Cortex of kidney (tissue), 1 donor: ENCODE measurements around the gene SIDT1.

ENCODE experiments used
- DNase-seq: peaks from one replicate; lab custom pipeline; 2025; lab: John Stamatoyannopoulos, UW

SIDT1 gene

DNA sequence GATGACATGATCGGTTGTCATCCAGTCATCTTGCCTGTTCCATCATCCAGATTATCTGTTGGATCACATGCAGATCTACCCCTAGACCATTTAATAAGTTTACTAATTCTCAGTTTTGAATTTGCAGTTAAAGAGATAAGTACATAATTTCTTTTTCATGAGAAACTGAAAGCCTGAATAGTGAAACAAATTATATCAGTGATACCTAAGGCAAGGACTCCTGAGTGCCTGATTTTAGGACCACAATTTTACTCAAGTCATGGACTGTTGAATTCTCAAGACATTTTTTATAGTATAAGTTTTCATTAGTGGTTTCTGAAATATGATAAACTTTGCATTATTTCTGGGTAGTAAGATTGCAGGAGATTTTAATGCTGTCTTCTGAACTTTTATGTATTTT lies 13.2 kb downstream of the SIDT1 start:
- no peak for DNase-seq

DNA sequence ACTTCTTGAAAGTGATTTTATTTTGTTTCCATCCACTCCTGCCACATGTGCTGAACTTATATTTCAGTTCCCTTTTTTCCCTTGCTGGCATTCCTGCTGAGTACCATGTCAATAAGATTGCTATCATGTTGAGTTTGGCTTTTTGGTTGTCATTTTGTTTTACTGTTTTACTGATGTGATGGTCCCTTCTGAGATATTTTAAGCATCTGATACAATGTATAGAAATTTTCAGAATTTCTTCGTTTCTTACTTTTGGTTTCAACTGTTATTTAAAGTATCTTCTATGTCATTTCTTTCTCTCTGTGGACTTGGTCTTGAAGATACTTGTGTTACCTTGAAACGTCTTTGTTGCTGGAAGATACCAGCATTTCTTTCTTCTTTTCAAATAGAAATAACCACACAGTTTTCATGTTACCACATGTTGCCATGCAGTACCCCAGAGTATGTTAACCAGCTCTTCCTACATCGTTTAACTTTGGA lies 14.1 kb downstream of the SIDT1 start:
- DNase-seq, result no peak

- DNase-seq, result no peak
Observed at GRCh38 chr3:113548501-113548900, 16.1 kb downstream of the SIDT1 start.

- DNase-seq, result no peak
Observed at GRCh38 chr3:113551820-113552219, 19.5 kb downstream of the SIDT1 start.

DNA sequence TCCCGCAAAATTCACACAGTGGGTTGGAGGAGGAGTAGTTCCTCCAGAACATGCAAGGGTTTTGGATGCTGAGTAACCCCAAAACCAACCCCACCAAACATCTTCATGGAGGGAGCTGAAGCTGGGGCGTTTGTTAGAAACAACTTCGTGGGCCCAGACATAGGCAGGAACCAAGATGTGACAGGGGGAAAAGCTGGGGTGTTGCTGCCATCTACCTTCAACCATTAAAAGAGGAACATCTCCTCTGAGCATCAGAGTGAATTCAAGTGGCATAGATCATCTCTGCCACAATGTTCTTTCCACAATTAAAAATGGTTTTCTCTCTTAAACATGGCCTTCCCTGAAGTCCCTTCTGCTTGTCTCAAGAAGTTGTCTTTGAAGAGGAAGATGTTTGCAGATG lies 20.5 kb downstream of the SIDT1 start:
- no peak for DNase-seq

- no peak for DNase-seq
Observed at GRCh38 chr3:113555138-113555537, 22.8 kb downstream of the SIDT1 start.

DNA sequence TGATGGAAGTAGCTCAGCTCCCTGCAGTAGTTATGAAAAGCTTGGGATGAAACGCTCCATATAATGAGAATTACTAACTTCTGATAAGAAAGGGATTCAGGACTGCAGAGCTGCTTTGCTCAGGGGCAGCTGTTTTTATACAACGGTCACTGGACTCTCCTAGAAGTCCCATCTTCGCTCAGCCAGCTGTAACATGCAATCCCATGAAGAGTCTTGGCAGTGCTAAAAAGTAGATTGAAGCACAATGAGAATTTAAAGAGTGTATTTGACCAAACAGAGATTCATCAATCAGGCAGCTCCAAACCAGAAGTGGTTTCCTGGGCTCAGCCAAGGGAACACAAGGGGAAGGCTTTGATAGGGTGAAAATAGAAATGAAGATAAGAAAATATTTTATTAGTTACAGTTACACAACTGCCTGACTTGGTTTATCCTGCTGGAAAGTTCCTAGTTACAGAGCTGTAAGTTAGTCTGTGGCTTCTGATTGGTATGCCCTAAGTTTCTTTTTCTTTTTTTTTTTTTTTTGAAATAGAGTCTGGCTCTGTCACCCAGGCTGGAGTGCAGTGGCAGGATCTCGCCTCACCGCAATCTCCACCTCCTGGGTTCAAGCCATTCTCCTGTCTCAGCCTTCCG lies 24.1 kb downstream of the SIDT1 start:
- no peak for DNase-seq

DNA sequence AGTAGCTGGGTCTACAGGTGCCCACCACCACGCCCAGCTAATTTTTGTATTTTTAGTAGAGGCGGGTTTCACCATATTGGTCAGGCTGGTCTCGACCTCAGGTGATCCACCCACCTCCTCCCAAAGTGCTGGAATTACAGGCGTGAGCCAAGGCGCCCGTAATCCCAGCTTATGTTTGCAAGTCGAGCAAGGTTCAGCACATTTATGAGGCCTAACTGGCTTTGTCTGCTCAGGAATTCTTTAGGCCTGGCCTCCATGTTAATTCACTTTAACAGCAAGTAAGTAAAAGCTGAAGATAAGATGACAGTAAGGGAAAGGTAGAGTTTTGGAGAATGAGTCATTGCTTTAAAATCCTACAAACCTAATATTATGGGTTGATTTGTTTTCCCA lies 24.6 kb downstream of the SIDT1 start:
- no peak for DNase-seq

DNA sequence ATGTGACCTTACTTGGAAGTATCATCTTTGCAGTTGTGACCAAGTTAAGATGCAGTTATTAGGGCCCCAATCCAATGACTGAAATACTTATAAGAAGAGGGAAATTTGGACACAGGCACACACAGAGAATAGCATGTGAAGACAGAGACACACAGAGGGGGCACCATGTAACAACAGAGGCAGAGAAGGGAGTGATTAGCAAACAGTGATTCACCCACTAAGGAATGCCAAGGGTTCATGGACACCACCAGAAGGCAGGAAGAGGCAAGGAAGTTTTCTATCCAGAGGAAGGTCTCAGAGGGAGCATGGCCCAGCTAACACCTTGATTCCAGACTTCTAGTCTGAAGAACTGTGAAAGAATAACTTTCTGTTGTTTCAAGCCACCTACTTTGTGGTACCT lies 25.0 kb downstream of the SIDT1 start:
- DNase-seq, result no peak

DNA sequence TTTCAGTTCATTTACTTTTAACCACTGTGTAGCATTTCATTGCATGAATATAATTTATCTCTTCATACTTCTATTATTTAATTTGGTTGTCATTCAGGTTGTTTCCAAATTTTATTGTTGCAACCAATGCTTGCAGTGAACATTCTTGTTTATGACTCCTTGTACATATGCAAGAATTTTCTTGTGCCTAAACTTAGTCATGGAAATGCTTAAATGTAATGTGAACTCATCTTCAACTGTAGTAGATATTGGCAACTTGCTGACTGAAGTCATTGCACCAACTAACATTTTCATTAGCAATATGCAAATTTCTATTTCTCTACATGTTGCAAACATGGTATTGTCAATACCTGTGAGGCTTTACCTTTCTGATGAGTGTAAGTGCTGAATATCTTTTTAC lies 26.7 kb downstream of the SIDT1 start:
- no peak for DNase-seq

- DNase-seq, result no peak
Observed at GRCh38 chr3:113560271-113560670, 27.9 kb downstream of the SIDT1 start.

DNA sequence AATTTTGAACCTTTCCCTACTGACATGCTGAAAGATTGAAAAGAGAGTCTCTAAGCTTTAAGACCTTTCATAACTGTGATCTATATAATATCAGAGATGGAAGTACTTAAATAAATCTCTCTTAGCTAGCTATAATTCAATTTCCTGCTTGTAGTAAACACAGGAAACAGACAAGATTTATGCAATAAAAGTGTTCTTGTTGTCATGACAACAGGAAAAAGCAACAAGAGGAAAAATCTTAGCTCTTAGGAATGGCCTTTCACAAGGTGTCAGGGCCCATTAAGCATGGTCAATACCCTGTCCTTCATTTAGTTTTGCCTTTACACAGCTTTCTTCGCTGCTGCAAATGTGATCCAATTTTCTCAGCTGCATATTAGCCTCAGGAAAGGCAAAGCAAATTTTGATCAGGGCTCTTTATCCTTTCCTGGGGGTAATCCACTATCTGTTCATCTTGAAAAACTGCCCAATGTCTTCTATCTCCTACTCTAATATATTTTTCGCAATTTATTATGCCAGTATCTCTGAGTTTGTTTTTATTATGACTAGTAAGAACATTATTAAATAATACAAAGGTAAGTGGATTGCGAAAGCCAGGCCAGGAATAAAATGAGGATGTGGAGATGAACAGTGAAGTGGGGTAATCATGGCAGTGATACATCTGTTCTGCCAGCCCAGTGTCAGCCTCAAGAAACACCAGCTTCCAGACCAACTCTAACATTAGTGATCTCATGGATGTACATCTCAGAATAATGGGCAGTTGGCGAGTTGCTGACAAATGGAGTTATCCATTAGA lies 28.7 kb downstream of the SIDT1 start:
- no peak for DNase-seq

DNA sequence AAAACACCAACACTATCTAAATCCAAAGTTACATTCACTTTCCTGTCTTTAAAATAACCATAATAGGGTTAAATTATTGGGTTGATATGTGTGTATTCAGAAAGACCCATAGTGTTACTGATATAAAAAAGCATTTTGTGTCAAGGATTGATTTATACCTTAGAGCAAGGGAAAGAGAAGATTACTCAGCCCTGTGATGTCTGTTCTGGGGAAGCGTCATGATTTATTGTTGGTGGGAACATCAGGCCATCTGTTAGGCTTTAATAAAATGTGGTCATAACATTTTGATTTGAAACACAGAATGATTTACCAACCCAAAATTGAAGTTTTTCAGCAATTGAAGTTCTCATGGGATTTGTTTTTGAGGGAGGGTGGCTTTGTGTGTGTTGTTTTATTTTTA lies 33.2 kb downstream of the SIDT1 start:
- no peak for DNase-seq

GRCh38 chr3:113570158-113570557 lies 37.8 kb downstream of the SIDT1 start:
- DNase-seq, result no peak

GRCh38 chr3:113571360-113571759 lies 39.0 kb downstream of the SIDT1 start:
- DNase-seq, result no peak

- no peak for DNase-seq
Observed at GRCh38 chr3:113573728-113574127, 41.4 kb downstream of the SIDT1 start.

DNA sequence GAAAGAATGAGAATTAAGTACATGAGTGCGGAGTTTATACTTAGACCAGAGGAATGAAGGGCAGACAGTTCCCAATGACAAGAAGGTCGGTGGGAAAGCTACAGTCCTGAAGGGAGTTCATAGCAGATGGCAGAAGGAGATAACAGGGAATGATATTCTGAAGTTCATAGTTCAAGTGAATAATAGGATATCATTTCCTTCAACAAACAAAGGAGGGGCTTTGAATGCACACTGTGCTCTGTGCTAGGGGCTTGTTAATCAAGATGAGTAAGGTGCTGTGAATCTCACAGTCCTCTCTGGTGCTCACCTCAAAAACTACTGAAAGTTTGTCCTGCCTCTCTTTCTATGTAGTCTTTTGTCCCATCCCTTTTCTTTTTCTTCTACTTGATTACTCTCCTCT lies 41.9 kb downstream of the SIDT1 start:
- no peak for DNase-seq

DNA sequence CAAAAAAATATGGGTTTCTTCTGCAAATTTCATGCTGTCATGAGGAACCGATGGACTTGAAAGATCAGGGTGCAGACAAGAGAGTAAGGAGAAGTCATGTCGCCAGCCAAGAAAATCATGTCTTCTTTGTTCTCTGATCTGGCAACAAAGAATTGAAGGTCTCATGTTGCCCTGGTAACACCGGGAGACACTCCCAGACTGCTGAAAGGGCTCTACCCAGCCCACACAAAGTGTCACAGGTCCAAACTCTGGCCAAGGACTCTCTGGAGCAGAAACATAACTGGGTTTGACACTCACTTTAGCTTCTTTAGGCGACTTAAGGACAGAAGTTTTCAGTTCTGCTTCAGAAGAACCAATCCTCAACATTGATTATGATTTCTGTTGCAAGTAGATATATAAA lies 42.9 kb downstream of the SIDT1 start:
- DNase-seq, result no peak

DNA sequence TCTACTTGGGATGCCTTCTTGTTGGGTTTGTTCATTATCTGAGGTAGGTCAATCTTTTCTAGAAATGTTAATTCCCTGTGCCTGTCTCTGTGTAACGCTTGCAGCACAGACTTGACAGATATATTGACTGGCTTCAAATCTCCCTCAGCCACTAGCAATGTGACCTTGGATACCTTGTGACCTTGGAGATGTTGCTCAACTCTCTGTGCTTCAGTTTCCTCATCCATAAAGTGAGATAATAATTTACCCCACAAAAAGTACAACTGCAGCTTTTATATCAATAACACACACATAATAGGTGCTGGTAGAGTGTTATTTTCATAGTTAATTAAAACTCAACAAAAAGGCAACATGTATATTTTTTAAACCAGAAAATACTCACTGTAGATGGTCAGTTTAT lies 52.9 kb downstream of the SIDT1 start:
- DNase-seq, result no peak

DNA sequence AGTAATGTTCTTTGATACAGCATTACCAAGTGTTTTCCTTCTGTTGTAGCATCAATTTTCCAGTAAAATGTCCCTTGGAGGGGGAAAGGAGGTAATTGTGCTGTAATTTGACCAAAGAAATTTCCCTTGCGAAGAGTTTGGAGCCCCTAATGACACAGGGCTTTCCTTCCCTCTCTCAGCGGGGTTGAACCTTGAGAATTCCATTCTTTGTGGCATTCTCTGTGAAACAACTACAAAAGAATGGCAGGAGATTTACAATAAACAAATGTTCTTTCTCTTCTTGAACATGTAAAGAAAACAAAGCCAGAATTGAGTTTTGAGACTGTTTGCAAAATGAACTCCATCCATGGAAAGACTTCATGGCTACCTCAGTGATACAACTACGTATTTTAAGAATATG lies 53.4 kb downstream of the SIDT1 start:
- DNase-seq, result no peak

- no peak for DNase-seq
Observed at GRCh38 chr3:113588806-113589205, 56.5 kb downstream of the SIDT1 start.

DNA sequence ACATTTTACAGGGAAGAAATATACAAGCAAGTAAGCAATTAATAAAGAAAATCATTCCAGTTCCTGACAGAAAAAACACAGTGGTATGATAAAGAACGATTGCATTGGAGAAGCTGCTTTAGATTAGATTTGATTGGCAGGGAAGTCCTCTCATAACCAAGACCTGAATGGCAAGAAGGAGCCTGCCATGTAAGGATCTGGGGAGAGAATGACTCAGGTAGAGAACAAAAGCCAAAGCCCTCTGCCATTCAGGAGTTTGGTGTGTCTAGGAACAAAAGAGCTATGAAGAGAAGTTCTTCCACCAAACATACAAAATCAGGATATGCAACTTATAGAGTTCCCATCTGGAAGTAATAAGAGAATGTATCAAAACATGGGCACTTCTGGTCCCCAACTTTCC lies 57.6 kb downstream of the SIDT1 start:
- DNase-seq, result no peak

DNA sequence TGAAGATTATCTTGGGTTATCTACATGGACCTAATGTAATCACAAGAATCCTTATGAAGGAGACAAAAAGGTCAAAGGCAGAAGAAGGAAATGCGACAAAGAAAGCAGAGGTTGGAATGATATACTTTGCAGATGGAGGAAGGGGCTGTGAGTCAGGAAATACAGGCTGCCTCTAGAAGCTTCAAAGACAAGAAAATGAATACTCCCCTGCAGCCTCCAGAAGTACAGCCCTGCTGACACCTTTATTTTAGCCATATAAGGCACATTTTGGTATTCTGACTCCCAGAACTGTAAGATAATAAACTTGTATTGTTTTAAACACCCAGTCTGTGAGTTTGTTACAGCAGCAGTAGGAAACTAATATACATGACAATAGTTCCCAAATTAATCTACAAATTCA lies 58.6 kb downstream of the SIDT1 start:
- no peak for DNase-seq

- no peak for DNase-seq
Observed at GRCh38 chr3:113594066-113594465, 61.7 kb downstream of the SIDT1 start.
